Tibial nerve (tissue), 4 donors: Measurements from ENCODE around the gene DUSP9. TPM values are rescaled to one million over a fixed set of nuclear protein-coding genes. Genes with fewer than 3 reads are reported as not detected.

Experiments used
- DNase-seq, 2 donors: peaks; one replicate each; pipeline ENCODE4 v3.0.0-alpha.2; 2019; ENCODE audit warnings: low spot score in 2 of 2
- H3K27ac ChIP-seq, 4 donors: fragments of 200-600 bp; sonication (generic) in 3 of 4; one replicate each; pipeline ENCODE4 v1.5.1; 2017 to 2019; ENCODE audit warnings: mild to moderate bottlenecking in 1 of 4
- H3K27me3 ChIP-seq, 2 donors: fragments of 200-600 bp; sonication (generic) in 1 of 2; one replicate each; pipeline versions ENCODE4 v1.5.1 to v1.6.0; 2017 to 2019
- H3K36me3 ChIP-seq, 3 donors: fragments of 200-600 bp; sonication (generic); one replicate each; pipeline ENCODE4 v1.5.1; 2018 to 2019
- H3K4me1 ChIP-seq, 4 donors: fragments of 200-600 bp; sonication (generic) in 3 of 4; one replicate each; pipeline ENCODE4 v1.5.1; 2017 to 2019
- H3K4me3 ChIP-seq, 4 donors: fragments of 200-600 bp; sonication (generic) in 3 of 4; one replicate each; pipeline ENCODE4 v1.5.1; 2017 to 2019; ENCODE audit warnings: mild to moderate bottlenecking in 1 of 4, moderate library complexity in 1 of 4
- H3K9me3 ChIP-seq, 4 donors: fragments of 200-600 bp; sonication (generic) in 3 of 4; one replicate each; pipeline ENCODE4 v1.5.1; 2017 to 2019
- CTCF ChIP-seq, 5 experiments: fragments of 200-600 bp in 3 of 5; fragments of 450-650 bp in 2 of 5; sonication (generic) in 3 of 5; IDR thresholded peaks; one replicate each; pipeline ENCODE4 v1.5.1; 2016 to 2019; ENCODE audit warnings: antibody characterized with exemption in 5 of 5, mild to moderate bottlenecking in 3 of 5, moderate library complexity in 2 of 5
- EP300 ChIP-seq, 2 donors: sonication (generic); formaldehyde crosslinking; IDR thresholded peaks; one replicate each; pipeline ENCODE4 v1.6.1; 2017; ENCODE audit warnings: antibody characterized with exemption in 2 of 2, mild to moderate bottlenecking in 1 of 2
- POLR2A ChIP-seq, 2 donors: fragments of 450-650 bp; IDR thresholded peaks; one replicate each; pipeline ENCODE4 v1.6.1; 2017; ENCODE audit warnings: antibody characterized with exemption in 2 of 2, mild to moderate bottlenecking in 2 of 2, moderate library complexity in 2 of 2
- WGBS, 2 donors: methylation state at CpG; one replicate each; pipeline ENCODE4 v1.1.5; 2018; 5-methylcytosine and 5-hydroxymethylcytosine counted together
- total RNA-seq, 4 donors: library from RNA; depleted of rRNA; stranded (reverse); fragments of >200 nt; gene quantifications; one replicate each; pipeline ENCODE4 v1.1.0, GENCODE V29; 2016

DUSP9 gene
- total RNA-seq, 4 donors from 2014 or later, result not detected

GRCh38 chrX:153640736-153641575 is 6.0 kb upstream of the DUSP9 start:
- peaks cover 0 to 63% of the 10 kb centered on the region in 2 donors for H3K27me3 ChIP-seq
- TF ChIP-seq EP300 (IDR thresholded peaks at IDR 0.05) (no peak), POLR2A (IDR thresholded peaks at IDR 0.05) (no peak), CTCF (IDR thresholded peaks at IDR 0.05) (no peak)
- no peak for DNase-seq
- no peak overlapping the region for H3K27ac ChIP-seq
- peaks cover 0 to 26% (median 8%) of the 10 kb centered on the region in 4 donors for H3K4me1 ChIP-seq
- no peaks in the 10 kb centered on the region for H3K36me3 ChIP-seq
- H3K4me3 ChIP-seq, result no peak overlapping the region
- H3K9me3 ChIP-seq, result no peaks in the 10 kb centered on the region
- WGBS, 2 donors, result 35 to 67% methylated on average over 7 to 15 of the region's 26 CpGs

GRCh38 chrX:153641627-153642026 is 5.4 kb upstream of the DUSP9 start:
- H3K36me3 ChIP-seq, result no peaks in the 10 kb centered on the region
- TF ChIP-seq POLR2A (IDR thresholded peaks at IDR 0.05), result no peak
- TF ChIP-seq CTCF (IDR thresholded peaks at IDR 0.05), result no peak
- TF ChIP-seq EP300 (IDR thresholded peaks at IDR 0.05), result no peak
- H3K9me3 ChIP-seq, result no peaks in the 10 kb centered on the region
- no peak for DNase-seq
- H3K4me3 ChIP-seq, result no peak overlapping the region
- H3K27ac ChIP-seq, result no peak overlapping the region
- 25 to 43% methylated on average over 1 to 6 of the region's 8 CpGs for WGBS, 2 donors
- H3K27me3 ChIP-seq, result peaks cover 0 to 70% of the 10 kb centered on the region in 2 donors
- H3K4me1 ChIP-seq, result peaks cover 0 to 26% (median 8%) of the 10 kb centered on the region in 4 donors

GRCh38 chrX:153642051-153642654 is 4.8 kb upstream of the DUSP9 start:
- TF ChIP-seq CTCF (IDR thresholded peaks at IDR 0.05) (no peak), POLR2A (IDR thresholded peaks at IDR 0.05) (no peak), EP300 (IDR thresholded peaks at IDR 0.05) (no peak)
- DNase-seq, result no peak
- H3K27me3 ChIP-seq, result peaks cover 0 to 73% of the 10 kb centered on the region in 2 donors
- 31% methylated on average over 47 of the region's 62 CpGs; no CpG with 5 or more reads in 1 of the 2 donors for WGBS, 2 donors
- H3K4me3 ChIP-seq, result peak overlapping the region in 1 of 4 donors; percentile 23
- H3K9me3 ChIP-seq, result no peaks in the 10 kb centered on the region
- H3K36me3 ChIP-seq, result no peaks in the 10 kb centered on the region
- no peak overlapping the region for H3K27ac ChIP-seq
- peaks cover 0 to 31% (median 8%) of the 10 kb centered on the region in 4 donors for H3K4me1 ChIP-seq

- Histone ChIP-seq H3K4me3 (peak overlapping the region in 1 of 4 donors; percentile 23), H3K27ac (no peak overlapping the region), H3K27me3 (peaks cover 0 to 80% of the 10 kb centered on the region in 2 donors), H3K9me3 (no peaks in the 10 kb centered on the region), H3K4me1 (peaks cover 0 to 38% (median 8%) of the 10 kb centered on the region in 4 donors), H3K36me3 (no peaks in the 10 kb centered on the region)
- TF ChIP-seq CTCF (IDR thresholded peaks at IDR 0.05) (no peak), EP300 (IDR thresholded peaks at IDR 0.05) (no peak), POLR2A (IDR thresholded peaks at IDR 0.05) (no peak)
- no peak for DNase-seq
- 8 to 39% methylated on average over 12 to 43 of the region's 48 CpGs for WGBS, 2 donors
Measured at GRCh38 chrX:153642655-153643430, 4.2 kb upstream of the DUSP9 start.
